ENCODE data around the gene IGFALS.

GRCh38 chr16:1740781-1741490 is 52.6 kb downstream of the IGFALS start:
- TF ChIP-seq PATZ1 (CRISPR knock-in tag; IDR thresholded peaks at IDR 0.05; ENCODE audit: borderline replicate concordance) (no peak), CREB5 (CRISPR knock-in tag; IDR thresholded peaks at IDR 0.05; ENCODE audit: low read depth) (no peak), ZC3H10 (CRISPR knock-in tag; IDR thresholded peaks at IDR 0.05) (no peak), ZNF8 (CRISPR knock-in tag; IDR thresholded peaks at IDR 0.05) (no peak), TOX (CRISPR knock-in tag; IDR thresholded peaks at IDR 0.05; ENCODE audit: borderline replicate concordance) (no peak), ZNF565 (CRISPR knock-in tag; conservative IDR thresholded peaks at IDR 0.05; ENCODE audit: low read depth) (no peak), ZFP3 (CRISPR knock-in tag; IDR thresholded peaks at IDR 0.05) (no peak), TSHZ2 (CRISPR knock-in tag; IDR thresholded peaks at IDR 0.05) (no peak), BACH2 (CRISPR knock-in tag; IDR thresholded peaks at IDR 0.05; ENCODE audit: borderline replicate concordance) (no peak), ZNF70 (CRISPR knock-in tag; IDR thresholded peaks at IDR 0.05) (no peak), OSR1 (CRISPR knock-in tag; IDR thresholded peaks at IDR 0.05) (no peak)
- TF ChIP-seq, protein P1, sequence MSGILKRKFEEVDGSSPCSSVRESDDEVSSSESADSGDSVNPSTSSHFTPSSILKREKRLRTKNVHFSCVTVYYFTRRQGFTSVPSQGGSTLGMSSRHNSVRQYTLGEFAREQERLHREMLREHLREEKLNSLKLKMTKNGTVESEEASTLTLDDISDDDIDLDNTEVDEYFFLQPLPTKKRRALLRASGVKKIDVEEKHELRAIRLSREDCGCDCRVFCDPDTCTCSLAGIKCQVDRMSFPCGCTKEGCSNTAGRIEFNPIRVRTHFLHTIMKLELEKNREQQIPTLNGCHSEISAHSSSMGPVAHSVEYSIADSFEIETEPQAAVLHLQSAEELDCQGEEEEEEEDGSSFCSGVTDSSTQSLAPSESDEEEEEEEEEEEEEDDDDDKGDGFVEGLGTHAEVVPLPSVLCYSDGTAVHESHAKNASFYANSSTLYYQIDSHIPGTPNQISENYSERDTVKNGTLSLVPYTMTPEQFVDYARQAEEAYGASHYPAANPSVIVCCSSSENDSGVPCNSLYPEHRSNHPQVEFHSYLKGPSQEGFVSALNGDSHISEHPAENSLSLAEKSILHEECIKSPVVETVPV (CRISPR knock-in tag; IDR thresholded peaks at IDR 0.05) = no peak
